GM12878 (cell line): Measurements from ENCODE around the gene PADI2. TPM values are rescaled to one million over a fixed set of nuclear protein-coding genes. Genes with fewer than 3 reads are reported as not detected.

Source experiments
- ATAC-seq: fragments of 200-7000 bp; cut with Tn5 transposase; 3 replicates; pipeline ENCODE4 v1.9.1; 2020; ENCODE audit warnings: mild to moderate bottlenecking, moderate library complexity
- BruUV-seq: library from RNA; stranded (reverse); fragments of 400-500 nt; replicated peaks from 2 replicates; lab custom pipeline; 2021; lab: Mats Ljungman, UMichigan
- CTCF ChIA-PET: fragments of 300-600 bp; sonication (Branson Sonifier 250); formaldehyde crosslinking; extraction: SDS; loops from one replicate; lab custom pipeline; 2021; ENCODE audit warnings: inconsistent platforms; lab: Yijun Ruan, JAX
- POLR2A ChIA-PET: fragments of 350-600 bp; formaldehyde crosslinking; extraction: SDS; loops from one replicate; lab custom pipeline; 2021; ENCODE audit warnings: inconsistent platforms; lab: Charles Lee
- RAD21 ChIA-PET: fragments of 300-600 bp; sonication (Branson Sonifier 250); formaldehyde crosslinking; loops from one replicate; lab custom pipeline; 2023; ENCODE audit warnings: antibody characterized with exemption; ENCODE audit not compliant: unreplicated experiment; lab: Charles Lee
- SMC1A ChIA-PET: fragments of 300-600 bp; sonication (Branson Sonifier 250); formaldehyde crosslinking; loops from one replicate; lab custom pipeline; 2023; ENCODE audit not compliant: unreplicated experiment, uncharacterized antibody; lab: Charles Lee
- DNase-seq: peaks from one replicate; pipeline ENCODE4 v3.0.0-alpha.2; 2011; ENCODE audit warnings: low read depth, low spot score
- FAIRE-seq: peaks from 3 replicates; lab custom pipeline; 2011; peaks lifted over from hg19 to GRCh38; lab: Jason Lieb, UNC
- H2AFZ ChIP-seq: 2 replicates; pipeline ENCODE4 v1.6.0; 2011; ENCODE audit warnings: low read depth, low read length, control low read depth; ENCODE audit not compliant: control insufficient read depth
- H3K27ac ChIP-seq: 2 replicates; pipeline ENCODE4 v1.5.1; 2011; ENCODE audit warnings: control low read depth; ENCODE audit not compliant: control insufficient read depth, insufficient read depth
- H3K27me3 ChIP-seq, 2 experiments: replicated peaks in 1 of 2; 2 replicates each; pipeline versions ENCODE4 v1.6.0 to v1.6.1; 2011; ENCODE audit warnings: low read length in 1 of 2; ENCODE audit not compliant: control insufficient read depth in 2 of 2, insufficient read depth in 2 of 2
- H3K36me3 ChIP-seq, 2 experiments: 2 replicates each; pipeline ENCODE4 v1.5.1; 2011; ENCODE audit warnings: low read length in 1 of 2; ENCODE audit not compliant: control insufficient read depth in 2 of 2, insufficient read depth in 2 of 2
- H3K4me1 ChIP-seq: 2 replicates; pipeline ENCODE4 v1.6.1; 2011; ENCODE audit warnings: mild to moderate bottlenecking, low read length, moderate library complexity, mixed read lengths; ENCODE audit not compliant: control insufficient read depth, insufficient read depth
- H3K4me2 ChIP-seq: 2 replicates; pipeline ENCODE4 v1.6.0; 2011; ENCODE audit warnings: control low read depth; ENCODE audit not compliant: control insufficient read depth, insufficient read depth
- H3K4me3 ChIP-seq: fragments of 200-600 bp; sonication (generic); 2 replicates; pipeline ENCODE4 v1.5.1; 2016
- H3K79me2 ChIP-seq: 2 replicates; pipeline ENCODE4 v1.6.0; 2011; ENCODE audit warnings: low read length; ENCODE audit not compliant: control insufficient read depth, insufficient read depth
- H3K9ac ChIP-seq: 2 replicates; pipeline ENCODE4 v1.8.0; 2011; ENCODE audit warnings: low read length, control low read depth, mixed read lengths; ENCODE audit not compliant: control insufficient read depth, insufficient read depth
- H3K9me3 ChIP-seq: replicated peaks from 3 replicates; pipeline ENCODE4 v1.5.1; 2011; ENCODE audit warnings: mild to moderate bottlenecking, low read length; ENCODE audit not compliant: control insufficient read depth, insufficient read depth
- H4K20me1 ChIP-seq: 2 replicates; pipeline ENCODE4 v1.6.0; 2011; ENCODE audit not compliant: control insufficient read depth, insufficient read depth
- CBFB ChIP-seq: IDR thresholded peaks from 2 replicates; pipeline ENCODE4 v1.6.1; 2016; ENCODE audit warnings: antibody characterized with exemption, low read depth
- CBX5 ChIP-seq: sonication (generic); IDR thresholded peaks from 2 replicates; pipeline ENCODE4 v1.6.1; 2016; ENCODE audit warnings: low read depth, moderate library complexity, mild to moderate bottlenecking, inconsistent platforms
- EP300 ChIP-seq, 2 experiments: fragments of 150-350 bp in 1 of 2; IDR thresholded peaks; 2 replicates each; pipeline ENCODE4 v1.6.1; 2011 to 2012; ENCODE audit warnings: low read depth in 2 of 2, low read length in 2 of 2, borderline replicate concordance in 1 of 2, improper control_type of control experiment in 1 of 2, inconsistent platforms in 1 of 2; ENCODE audit not compliant: control insufficient read depth in 1 of 2
- FOXM1 ChIP-seq: IDR thresholded peaks from 2 replicates; pipeline ENCODE4 v1.6.1; 2012; ENCODE audit warnings: low read depth, mild to moderate bottlenecking, inconsistent platforms, low read length, moderate library complexity
- KDM1A ChIP-seq: fragments of 200-600 bp; sonication (generic); IDR thresholded peaks from 2 replicates; pipeline ENCODE4 v1.6.1; 2016; ENCODE audit warnings: borderline replicate concordance
- MEF2B ChIP-seq: fragments of 450-650 bp; IDR thresholded peaks from 2 replicates; pipeline ENCODE4 v1.6.1; 2018; ENCODE audit warnings: mild to moderate bottlenecking, moderate library complexity; ENCODE audit not compliant: partially characterized antibody, poor library complexity, severe bottlenecking
- PAX5 ChIP-seq: IDR thresholded peaks from 2 replicates; pipeline ENCODE4 v1.6.1; 2011; ENCODE audit warnings: low read depth, low read length, borderline replicate concordance
- PAX8 ChIP-seq: fragments of 450-650 bp; IDR thresholded peaks from 2 replicates; pipeline ENCODE4 v1.6.1; 2017; ENCODE audit warnings: mild to moderate bottlenecking, moderate library complexity
- RB1 ChIP-seq: fragments of 450-650 bp; formaldehyde crosslinking; IDR thresholded peaks from 2 replicates; pipeline ENCODE4 v1.6.1; 2017; ENCODE audit warnings: mild to moderate bottlenecking, borderline replicate concordance
- SMAD1 ChIP-seq: fragments of 450-650 bp; IDR thresholded peaks from 2 replicates; pipeline ENCODE4 v1.6.1; 2018; ENCODE audit warnings: mild to moderate bottlenecking, low read depth; ENCODE audit not compliant: partially characterized antibody
- SREBF1 ChIP-seq: IDR thresholded peaks from 2 replicates; pipeline ENCODE4 v1.6.1; 2012; ENCODE audit warnings: mild to moderate bottlenecking, low read length
- SRF ChIP-seq, 2 experiments: IDR thresholded peaks; 2 replicates each; pipeline ENCODE4 v1.6.1; 2011; ENCODE audit warnings: low read depth in 2 of 2, low read length in 2 of 2, mild to moderate bottlenecking in 1 of 2, moderate library complexity in 1 of 2
- WGBS: methylation state at CpG from one replicate; pipeline ENCODE4 v1.1.6; 2016; ENCODE audit warnings: low lambda C conversion rate; ENCODE audit not compliant: insufficient replicate concordance, insufficient coverage; ENCODE audit errors: missing lambda C conversion rate; 5-methylcytosine and 5-hydroxymethylcytosine counted together
- in situ Hi-C: fragments of 300-500 bp; cut with MboI; formaldehyde crosslinking; loops from 9 replicates; pipeline ENCODE4 v1.14.3; 2018; ENCODE audit warnings: mixed read lengths
- intact Hi-C: fragments of 100-400 bp; cut with micrococcal nuclease; formaldehyde crosslinking; loops from one replicate; pipeline ENCODE4 v1.14.2; 2022; ENCODE audit not compliant: unreplicated experiment
- polyA plus RNA-seq, 11 experiments: library from polyadenylated mRNA; depleted of rRNA in 4 of 11; unstranded in 6 of 11; stranded (reverse) in 5 of 11; fragments of >200 nt; fragmentation: Nextera tagmentation in 4 of 11; fragmentation: Illumina TruSeq in 1 of 11; extraction: Ambion mirVana in 4 of 11; extraction: Trizol in 1 of 11; gene quantifications; 1 replicate in 1 of 11; 2 replicates in 10 of 11; pipeline versions ENCODE4 v1.2.1 to v1.2.3, GENCODE V29; 2011 to 2016; ENCODE audit warnings: inconsistent platforms in 2 of 11, missing spikeins in 2 of 11, low read depth in 1 of 11
- total RNA-seq, 4 experiments: library from RNA; depleted of rRNA in 3 of 4; stranded (reverse); fragments of >200 nt in 3 of 4; fragmentation: Illumina TruSeq in 1 of 4; extraction: Trizol in 1 of 4; gene quantifications; 2 replicates each; pipeline versions ENCODE4 v1.2.1 to v1.2.3, GENCODE V29; 2013 to 2021
- TF ChIP-seq, protein P1 (sequence below): IDR thresholded peaks from 2 replicates; pipeline ENCODE4 v1.6.1; 2011; ENCODE audit warnings: low read depth, mild to moderate bottlenecking, low read length, moderate library complexity, borderline replicate concordance; ENCODE audit errors: extremely low read depth
- TF ChIP-seq, protein P2 (sequence below): IDR thresholded peaks from 2 replicates; pipeline ENCODE4 v1.6.1; 2012; ENCODE audit warnings: low read depth, low read length, improper control_type of control experiment
- TF ChIP-seq, protein P3 (sequence below): IDR thresholded peaks from 2 replicates; pipeline ENCODE4 v1.6.1; 2012; ENCODE audit warnings: mild to moderate bottlenecking, low read depth, low read length
- TF ChIP-seq, protein P4 (sequence below): IDR thresholded peaks from 2 replicates; pipeline ENCODE4 v1.6.1; 2012; ENCODE audit warnings: low read length, inconsistent platforms

Gene PADI2
- total and polyA plus RNA-seq, 10 of the 15 experiments (the other 5 are each of a cell fraction or from before 2014, with no cell fraction given): 0.05 to 3.0 (median 0.10) TPM; not detected in 1

DNA sequence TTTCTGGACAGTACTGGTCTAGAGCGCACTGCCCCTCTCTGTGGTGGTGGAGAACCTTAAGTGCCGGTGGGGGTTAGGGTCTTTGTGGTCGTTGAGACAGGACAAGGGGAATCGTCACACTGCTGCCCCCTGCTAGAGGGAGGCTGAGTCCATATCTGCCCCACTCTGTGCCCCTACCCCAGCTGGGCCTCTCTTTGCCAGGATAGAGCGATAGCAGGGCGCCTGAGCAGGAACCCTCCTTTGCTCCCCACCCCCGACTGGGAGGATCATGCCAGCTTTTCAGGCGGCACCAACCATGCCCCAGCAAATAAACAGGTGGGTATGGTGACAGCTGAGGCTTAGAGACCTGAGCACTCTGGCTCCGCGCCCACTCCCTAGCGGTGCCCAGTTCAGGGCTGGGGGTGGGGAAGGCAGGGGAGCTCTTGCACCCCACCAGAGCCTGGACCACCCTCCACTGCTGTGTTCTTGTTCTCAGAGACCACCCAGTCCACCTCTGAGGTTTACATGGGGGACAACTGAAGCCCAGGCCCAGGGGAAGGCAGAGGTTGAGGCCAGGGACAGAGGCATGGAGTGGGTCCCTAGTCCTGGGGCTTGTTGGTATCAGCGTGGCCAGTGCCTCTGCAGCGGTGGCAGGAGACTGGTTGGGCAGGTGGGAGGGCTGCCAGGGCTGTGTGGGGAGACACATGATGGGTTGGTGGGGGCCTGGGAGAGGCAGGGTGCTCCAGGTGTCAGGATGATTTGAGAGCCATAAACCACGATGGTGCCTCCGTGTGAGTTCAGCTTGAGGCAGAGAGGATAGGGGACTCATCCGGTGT is 1.6 kb downstream of the PADI2 start:
- FAIRE-seq (no peak), ATAC-seq (no peak), DNase-seq (no peak)
- Histone ChIP-seq H3K4me3 (no peak overlapping the region), H3K36me3 (no peaks in the 10 kb centered on the region), H2AFZ (no peak overlapping the region), H3K9ac (no peak overlapping the region), H3K4me1 (peaks cover 8% of the 10 kb centered on the region; the same call in 1 of the 2 replicates), H3K9me3 (no peaks in the 10 kb centered on the region), H3K27ac (no peak overlapping the region), H3K27me3 (peaks cover 9 to 11% of the 10 kb centered on the region in 2 experiments; a peak in 3 of 4 replicates), H3K4me2 (no peak overlapping the region), H3K79me2 (no peaks in the 10 kb centered on the region), H4K20me1 (no peaks in the 10 kb centered on the region)
- SMC1A ChIA-PET: interaction anchor here (0.9 to 12.1 kb wide), 3 partner anchors 9 to 71 kb away, joined by 3 to 93 read pairs (median 6); no protein-coding TSS in a partner anchor
- CTCF ChIA-PET: interaction anchor here (9.3 kb wide), 1 partner anchor 58 kb away, joined by 171 read pairs; no protein-coding TSS in a partner anchor
- TSS peak; percentile 67 for BruUV-seq
- RAD21 ChIA-PET: interaction anchor here (1.5 to 2.1 kb wide), 2 partner anchors 42 to 119 kb away, joined by 3 to 5 read pairs; no protein-coding TSS in a partner anchor
- in situ Hi-C loops: loop anchor here (5.0 kb wide), 2 partner anchors 55 to 215 kb away; no protein-coding TSS in a partner anchor
- POLR2A ChIA-PET: interaction anchor here (0.8 to 1.3 kb wide), 3 partner anchors 9 to 36 kb away, joined by 3 read pairs; no protein-coding TSS in a partner anchor
- 47% methylated on average over 16 of the region's 16 CpGs for WGBS
- TF ChIP-seq PAX8 (no peak), KDM1A (no peak), CBFB (no peak), MEF2B (no peak), FOXM1 (no peak), CBX5 (no peak), RB1 (no peak), SMAD1 (no peak), SREBF1 (no peak), SRF (IDR thresholded peaks at IDR 0.05; ENCODE audit: low read depth in 2 of 2, low read length in 2 of 2) (no peak), PAX5 (no peak), EP300 (IDR thresholded peaks at IDR 0.05; ENCODE audit: borderline replicate concordance in 1 of 2, control insufficient read depth in 1 of 2, low read depth in 2 of 2, low read length in 2 of 2) (no peak)
- TF ChIP-seq, protein P1, sequence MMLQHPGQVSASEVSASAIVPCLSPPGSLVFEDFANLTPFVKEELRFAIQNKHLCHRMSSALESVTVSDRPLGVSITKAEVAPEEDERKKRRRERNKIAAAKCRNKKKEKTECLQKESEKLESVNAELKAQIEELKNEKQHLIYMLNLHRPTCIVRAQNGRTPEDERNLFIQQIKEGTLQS: no peak
- TF ChIP-seq, protein P2, sequence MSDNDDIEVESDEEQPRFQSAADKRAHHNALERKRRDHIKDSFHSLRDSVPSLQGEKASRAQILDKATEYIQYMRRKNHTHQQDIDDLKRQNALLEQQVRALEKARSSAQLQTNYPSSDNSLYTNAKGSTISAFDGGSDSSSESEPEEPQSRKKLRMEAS: no peak
- TF ChIP-seq, protein P3, sequence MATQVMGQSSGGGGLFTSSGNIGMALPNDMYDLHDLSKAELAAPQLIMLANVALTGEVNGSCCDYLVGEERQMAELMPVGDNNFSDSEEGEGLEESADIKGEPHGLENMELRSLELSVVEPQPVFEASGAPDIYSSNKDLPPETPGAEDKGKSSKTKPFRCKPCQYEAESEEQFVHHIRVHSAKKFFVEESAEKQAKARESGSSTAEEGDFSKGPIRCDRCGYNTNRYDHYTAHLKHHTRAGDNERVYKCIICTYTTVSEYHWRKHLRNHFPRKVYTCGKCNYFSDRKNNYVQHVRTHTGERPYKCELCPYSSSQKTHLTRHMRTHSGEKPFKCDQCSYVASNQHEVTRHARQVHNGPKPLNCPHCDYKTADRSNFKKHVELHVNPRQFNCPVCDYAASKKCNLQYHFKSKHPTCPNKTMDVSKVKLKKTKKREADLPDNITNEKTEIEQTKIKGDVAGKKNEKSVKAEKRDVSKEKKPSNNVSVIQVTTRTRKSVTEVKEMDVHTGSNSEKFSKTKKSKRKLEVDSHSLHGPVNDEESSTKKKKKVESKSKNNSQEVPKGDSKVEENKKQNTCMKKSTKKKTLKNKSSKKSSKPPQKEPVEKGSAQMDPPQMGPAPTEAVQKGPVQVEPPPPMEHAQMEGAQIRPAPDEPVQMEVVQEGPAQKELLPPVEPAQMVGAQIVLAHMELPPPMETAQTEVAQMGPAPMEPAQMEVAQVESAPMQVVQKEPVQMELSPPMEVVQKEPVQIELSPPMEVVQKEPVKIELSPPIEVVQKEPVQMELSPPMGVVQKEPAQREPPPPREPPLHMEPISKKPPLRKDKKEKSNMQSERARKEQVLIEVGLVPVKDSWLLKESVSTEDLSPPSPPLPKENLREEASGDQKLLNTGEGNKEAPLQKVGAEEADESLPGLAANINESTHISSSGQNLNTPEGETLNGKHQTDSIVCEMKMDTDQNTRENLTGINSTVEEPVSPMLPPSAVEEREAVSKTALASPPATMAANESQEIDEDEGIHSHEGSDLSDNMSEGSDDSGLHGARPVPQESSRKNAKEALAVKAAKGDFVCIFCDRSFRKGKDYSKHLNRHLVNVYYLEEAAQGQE: no peak
- TF ChIP-seq, protein P4, sequence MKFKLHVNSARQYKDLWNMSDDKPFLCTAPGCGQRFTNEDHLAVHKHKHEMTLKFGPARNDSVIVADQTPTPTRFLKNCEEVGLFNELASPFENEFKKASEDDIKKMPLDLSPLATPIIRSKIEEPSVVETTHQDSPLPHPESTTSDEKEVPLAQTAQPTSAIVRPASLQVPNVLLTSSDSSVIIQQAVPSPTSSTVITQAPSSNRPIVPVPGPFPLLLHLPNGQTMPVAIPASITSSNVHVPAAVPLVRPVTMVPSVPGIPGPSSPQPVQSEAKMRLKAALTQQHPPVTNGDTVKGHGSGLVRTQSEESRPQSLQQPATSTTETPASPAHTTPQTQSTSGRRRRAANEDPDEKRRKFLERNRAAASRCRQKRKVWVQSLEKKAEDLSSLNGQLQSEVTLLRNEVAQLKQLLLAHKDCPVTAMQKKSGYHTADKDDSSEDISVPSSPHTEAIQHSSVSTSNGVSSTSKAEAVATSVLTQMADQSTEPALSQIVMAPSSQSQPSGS: no peak
- intact Hi-C loops: loop anchor here (5.0 kb wide), 1 partner anchor 40 kb away; no protein-coding TSS in a partner anchor
